GM12872 (cell line): Measurements from ENCODE around the gene TNFRSF13B.

ENCODE experiments used
- CTCF ChIP-seq: IDR thresholded peaks from 3 replicates; pipeline ENCODE4 v1.5.1; 2011; ENCODE audit warnings: low read depth, mild to moderate bottlenecking, low read length, moderate library complexity; ENCODE audit not compliant: insufficient read depth

Gene TNFRSF13B

DNA sequence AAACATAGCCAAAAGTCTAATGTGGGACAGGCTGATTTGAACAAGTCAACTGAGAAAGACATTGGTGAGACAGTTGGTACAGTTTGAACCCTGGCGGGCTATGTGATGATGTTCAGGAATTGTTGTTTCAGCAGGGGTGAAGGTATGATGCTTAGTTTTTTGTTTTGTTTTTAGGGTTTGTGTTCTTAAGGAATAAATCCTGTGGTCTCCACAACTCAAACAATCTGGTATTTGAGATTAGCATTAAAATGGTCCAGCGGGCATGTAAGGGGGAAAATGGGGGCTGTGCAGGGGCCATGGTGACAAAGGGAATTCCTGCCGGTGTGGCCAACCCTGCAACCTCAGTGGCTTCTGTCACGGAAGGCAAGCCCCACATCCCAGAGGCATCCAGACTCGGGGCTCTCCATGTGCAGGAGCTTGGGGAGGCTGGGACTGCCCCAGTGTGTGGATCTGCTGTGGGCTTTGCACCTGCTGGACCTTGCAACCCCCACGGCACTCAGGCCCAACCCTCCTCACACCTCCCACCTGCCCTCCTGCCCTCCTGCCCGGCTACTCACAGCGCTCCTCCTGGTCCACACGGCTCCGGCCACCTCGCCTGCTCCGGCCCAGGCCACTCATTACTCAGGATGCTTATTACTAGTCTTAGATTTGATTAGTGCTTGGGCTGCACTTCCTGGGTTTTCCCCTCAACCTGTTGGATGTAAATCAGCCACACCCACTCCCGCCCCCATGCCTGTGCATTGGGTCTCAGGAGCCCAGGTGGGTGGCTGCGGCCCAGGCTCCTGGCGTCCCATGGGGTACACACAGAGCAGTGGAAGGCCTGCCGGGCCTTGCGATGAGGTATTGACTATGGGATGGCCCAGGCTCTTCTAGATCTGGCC, at the start of gene TNFRSF13B:
TNFRSF13B (minus strand) TSS at position 661 of the 881 bp plus-strand sequence; CDS start at position 618, 43 bp downstream.
- TF ChIP-seq CTCF: no peak

DNA sequence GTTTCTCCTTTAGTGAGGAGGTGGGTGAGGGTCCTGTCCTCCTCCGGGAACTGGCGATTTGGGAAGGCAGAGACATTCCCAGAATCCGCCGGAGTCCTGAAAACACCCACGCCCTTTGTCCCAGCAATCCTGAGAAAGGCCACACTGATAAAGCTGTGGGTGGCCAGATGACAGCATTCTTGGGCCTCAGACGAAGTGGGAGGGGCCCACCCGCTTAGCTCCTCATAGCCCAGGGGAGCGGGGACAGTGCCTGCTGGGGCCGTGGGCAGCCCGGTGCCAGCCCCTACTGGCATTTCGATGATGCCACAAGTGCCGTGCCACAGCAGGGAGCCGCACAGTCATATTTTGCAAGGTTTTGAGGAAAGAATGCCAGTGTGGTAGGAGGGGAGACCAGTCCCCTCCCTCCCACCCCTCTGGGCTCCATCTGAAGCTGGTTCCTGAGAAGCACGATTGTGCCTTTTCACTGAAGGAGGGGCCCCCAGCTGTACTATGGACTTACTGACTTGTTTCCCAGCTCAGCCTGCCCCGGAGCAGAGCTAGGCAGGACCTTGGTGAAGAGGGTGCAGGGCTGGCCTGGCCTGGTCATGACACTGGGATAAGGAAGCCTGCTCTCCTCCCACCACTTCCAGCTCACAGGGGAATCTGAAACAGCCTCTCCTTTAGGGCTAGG, 49.4 kb upstream of the TNFRSF13B start:
- no peak for TF ChIP-seq CTCF

GRCh38 chr17:17020821-17021193, 48.9 kb upstream of the TNFRSF13B start:
- TF ChIP-seq CTCF: no peak

DNA sequence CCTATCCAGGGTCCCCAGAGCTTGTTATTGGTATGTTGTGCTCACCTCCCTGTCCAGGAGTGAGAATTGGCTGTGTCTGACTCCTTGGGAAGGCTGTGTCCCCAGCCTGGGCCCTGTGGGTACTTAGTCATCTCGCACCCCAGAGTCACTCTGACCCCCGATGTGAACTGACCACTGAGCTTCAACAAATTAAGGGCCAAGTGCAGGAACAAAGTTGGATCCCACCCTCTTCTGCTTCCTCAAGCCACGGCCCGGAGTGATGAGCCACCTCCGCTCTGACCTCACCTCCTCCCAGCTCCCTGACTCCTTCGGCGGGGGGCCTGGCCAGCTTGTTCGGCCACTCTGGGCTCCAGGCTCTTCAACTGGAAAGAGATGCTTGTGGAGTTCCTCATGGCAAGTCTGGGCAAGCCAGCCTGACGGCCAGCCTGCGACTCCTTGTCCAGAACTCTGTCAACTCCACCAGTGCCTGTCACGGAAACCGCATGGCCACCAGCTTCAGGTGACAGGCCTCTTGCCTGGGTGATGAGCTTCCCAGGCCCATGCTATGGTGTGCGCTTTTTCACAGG, 48.1 kb upstream of the TNFRSF13B start:
- no peak for TF ChIP-seq CTCF

DNA sequence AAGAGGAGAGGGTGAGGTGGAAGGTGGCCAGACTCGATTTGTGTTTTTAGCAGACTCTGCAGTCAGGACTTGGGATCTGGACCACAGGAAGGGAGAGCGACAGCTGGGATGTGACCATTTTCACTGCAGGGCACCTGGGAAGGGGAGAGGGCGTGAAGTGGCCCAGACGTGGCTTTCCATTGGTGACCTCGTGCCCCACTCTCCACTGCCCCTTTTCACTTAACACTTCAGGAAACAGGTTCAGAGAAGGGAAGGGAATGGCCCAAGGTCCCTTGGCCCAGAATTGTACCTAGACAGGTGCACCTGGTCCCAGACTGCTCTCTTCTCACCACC, 47.5 kb upstream of the TNFRSF13B start:
- TF ChIP-seq CTCF: no peak

- no peak for TF ChIP-seq CTCF
Measured at GRCh38 chr17:17018612-17019429, 46.9 kb upstream of the TNFRSF13B start.

DNA sequence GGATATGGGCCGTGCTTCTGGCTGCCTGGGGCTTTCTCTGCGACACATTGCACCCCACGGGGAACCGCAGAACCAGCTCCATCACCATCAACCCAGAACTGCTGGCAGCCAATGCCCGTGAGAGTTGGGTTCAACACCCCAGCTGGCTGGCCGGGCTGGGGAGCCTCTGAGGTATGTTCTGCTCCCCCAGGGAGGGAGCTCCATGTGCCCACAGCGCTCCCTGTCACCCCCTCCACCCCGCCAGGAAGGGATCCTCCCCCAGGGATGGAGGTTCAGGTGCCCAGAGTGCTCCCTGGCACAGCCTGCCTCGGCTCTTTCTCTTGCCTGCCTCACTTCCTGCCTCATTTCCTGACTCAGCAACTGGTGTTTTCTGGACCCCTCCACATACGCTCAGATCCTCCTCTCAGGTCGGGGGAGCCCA, 46.1 kb upstream of the TNFRSF13B start:
- no peak for TF ChIP-seq CTCF
